Right lobe of liver (tissue), 6 donors: ENCODE data around the gene CLEC7A. TPM values are rescaled to one million over a fixed set of nuclear protein-coding genes. Genes with fewer than 3 reads are reported as not detected.

ENCODE experiments used
- ATAC-seq, 4 donors: fragments of 200-7000 bp; cut with Tn5 transposase; one replicate each; pipeline ENCODE4 v1.9.1; 2020; ENCODE audit warnings: mild to moderate bottlenecking in 4 of 4, moderate library complexity in 4 of 4
- DNase-seq, 3 donors: peaks; one replicate each; pipeline ENCODE4 v3.0.0-alpha.2; 2020
- H3K27ac ChIP-seq, 3 donors: fragments of 200-600 bp; one replicate each; pipeline ENCODE4 v1.8.0; 2022
- H3K27me3 ChIP-seq, 2 donors: fragments of 200-600 bp; one replicate each; pipeline ENCODE4 v1.8.0; 2022
- H3K36me3 ChIP-seq, 4 donors: fragments of 200-600 bp; sonication (generic) in 1 of 4; one replicate each; pipeline versions ENCODE4 v1.5.1 to v1.8.0; 2017 to 2022; ENCODE audit warnings: control low read depth in 1 of 4
- H3K4me1 ChIP-seq, 4 donors: fragments of 200-600 bp; sonication (generic) in 1 of 4; one replicate each; pipeline versions ENCODE4 v1.5.1 to v1.8.0; 2017 to 2022; ENCODE audit warnings: control low read depth in 1 of 4
- H3K4me3 ChIP-seq, 3 donors: fragments of 200-600 bp; one replicate each; pipeline ENCODE4 v1.8.0; 2022
- H3K9me3 ChIP-seq, 4 donors: fragments of 200-600 bp; sonication (generic) in 1 of 4; one replicate each; pipeline versions ENCODE4 v1.5.1 to v1.8.0; 2017 to 2022; ENCODE audit warnings: control low read depth in 1 of 4
- CTCF ChIP-seq, 4 donors: fragments of 200-600 bp in 3 of 4; fragments of 450-650 bp in 1 of 4; IDR thresholded peaks; one replicate each; pipeline versions ENCODE4 v1.5.1 to v1.8.0; 2016 to 2022; ENCODE audit warnings: antibody characterized with exemption in 4 of 4, mild to moderate bottlenecking in 2 of 4
- POLR2A ChIP-seq: fragments of 450-650 bp; IDR thresholded peaks from one replicate; pipeline ENCODE4 v1.6.1; 2017; ENCODE audit warnings: antibody characterized with exemption, mild to moderate bottlenecking
- WGBS: methylation state at CpG from one replicate; pipeline ENCODE4 v1.1.6; 2018; ENCODE audit warnings: low coverage, low lambda C conversion rate; ENCODE audit not compliant: insufficient coverage; ENCODE audit errors: missing lambda C conversion rate; 5-methylcytosine and 5-hydroxymethylcytosine counted together
- intact Hi-C, 2 donors: fragments of 100-400 bp; cut with DNase I; formaldehyde crosslinking; loops; one replicate each; pipeline versions ENCODE4 v1.11.2 to v1.14.1; 2022
- total RNA-seq, 6 experiments: library from RNA; depleted of rRNA in 2 of 6; stranded (reverse); fragments of >200 nt in 2 of 6; fragmentation: NEBNext Ultra II Directional in 3 of 6; extraction: Animal tissue kit (Norgen Biotek cat#: 25700) in 3 of 6; gene quantifications; one replicate each; pipeline versions ENCODE4 v1.1.0 to v1.2.4, GENCODE V29; 2016 to 2023
- donor health status: DM: no; HTN: yes; CAD: no.
- donor health status: DM: no; HTN: no; CAD: no.
- donor health status: DM: no; HTN: no; CAD: no.
- donor health status: DM: no; HTN: yes; CAD: no.
- donor health status: DM: no; HTN: yes; CAD: no.

CLEC7A gene
- total RNA-seq, 6 experiments from 2014 or later: 1.6 to 9.5 (median 3.8) TPM

GRCh38 chr12:10095971-10096370 lies 34.0 kb downstream of the CLEC7A start:
- no peak for ATAC-seq
- Histone ChIP-seq H3K36me3 (no peaks in the 10 kb centered on the region), H3K9me3 (no peaks in the 10 kb centered on the region), H3K27me3 (no peaks in the 10 kb centered on the region), H3K4me1 (peaks cover 0 to 4% (median 0%) of the 10 kb centered on the region in 4 donors), H3K27ac (no peak overlapping the region), H3K4me3 (no peak overlapping the region)
- TF ChIP-seq CTCF (IDR thresholded peaks at IDR 0.05) (no peak), POLR2A (no peak)
- 81% methylated on average over 3 of the region's 3 CpGs for WGBS
- intact Hi-C loops: no loop called here
- no peak for DNase-seq

GRCh38 chr12:10094646-10095395 lies 35.2 kb downstream of the CLEC7A start:
- no peaks in the 10 kb centered on the region for H3K9me3 ChIP-seq
- no peak overlapping the region for H3K4me3 ChIP-seq
- no peaks in the 10 kb centered on the region for H3K36me3 ChIP-seq
- H3K27me3 ChIP-seq: no peaks in the 10 kb centered on the region
- peak in 3 of 4 donors; percentile 45 to 64 (median 50) for ATAC-seq
- 45% methylated on average over 4 of the region's 4 CpGs for WGBS
- H3K27ac ChIP-seq: no peak overlapping the region
- DNase-seq: no peak
- intact Hi-C loops: no loop called here
- no peaks in the 10 kb centered on the region for H3K4me1 ChIP-seq
- no peak for TF ChIP-seq CTCF (IDR thresholded peaks at IDR 0.05)
- no peak for TF ChIP-seq POLR2A

- DNase-seq (peak; percentile 55 to 83 (median 56)), ATAC-seq (peak; percentile 72 to 96 (median 93))
- Histone ChIP-seq H3K36me3 (no peaks in the 10 kb centered on the region), H3K27ac (peak overlapping the region in 1 of 3 donors; percentile 16), H3K4me3 (no peak overlapping the region), H3K27me3 (no peaks in the 10 kb centered on the region), H3K9me3 (no peaks in the 10 kb centered on the region), H3K4me1 (peaks cover 0 to 17% (median 0%) of the 10 kb centered on the region in 4 donors)
- intact Hi-C loops: no loop called here
- 36% methylated on average over 8 of the region's 8 CpGs for WGBS
- TF ChIP-seq CTCF (IDR thresholded peaks at IDR 0.05): no peak
- TF ChIP-seq POLR2A: no peak
These were observed 40.8 kb downstream of the CLEC7A start for GRCh38 chr12:10088955-10089900.

GRCh38 chr12:10088031-10088430 lies 42.0 kb downstream of the CLEC7A start:
- TF ChIP-seq CTCF (IDR thresholded peaks at IDR 0.05): no peak
- TF ChIP-seq POLR2A: no peak
- intact Hi-C loops: no loop called here
- ATAC-seq: no peak

More at GRCh38 chr12:10088031-10088430, 42.0 kb downstream of the CLEC7A start:
- Histone ChIP-seq H3K27ac (no peak overlapping the region), H3K4me3 (no peak overlapping the region), H3K36me3 (no peaks in the 10 kb centered on the region), H3K27me3 (no peaks in the 10 kb centered on the region), H3K9me3 (no peaks in the 10 kb centered on the region), H3K4me1 (peaks cover 0 to 17% (median 0%) of the 10 kb centered on the region in 4 donors)
- DNase-seq: no peak
